Measurements from ENCODE around the gene TCF12.

Gene TCF12

GRCh38 chr15:56918046-56918938 lies at the start of gene TCF12:
Gene TCF12, plus strand, starts transcription at chr15:56918644. Its CDS starts 1,270 bp downstream, at chr15:56919914.
- peak; percentile 96 for DNase-seq (ENCODE audit: low spot score)

GRCh38 chr15:56869573-56869972 lies 48.9 kb upstream of the TCF12 start:
- DNase-seq (ENCODE audit: low spot score) = no peak

GRCh38 chr15:56871185-56871584 lies 47.3 kb upstream of the TCF12 start:
- DNase-seq (ENCODE audit: low spot score) = peak; percentile 31

GRCh38 chr15:56871867-56872266 lies 46.6 kb upstream of the TCF12 start:
- DNase-seq (ENCODE audit: low spot score) = no peak

- no peak for DNase-seq (ENCODE audit: low spot score)
Observed at GRCh38 chr15:56877255-56877970, 41.0 kb upstream of the TCF12 start.

- DNase-seq (ENCODE audit: low spot score) = no peak
Observed at GRCh38 chr15:56879502-56879901, 38.9 kb upstream of the TCF12 start.

GRCh38 chr15:56883088-56883487 lies 35.4 kb upstream of the TCF12 start:
- DNase-seq (ENCODE audit: low spot score) = no peak

GRCh38 chr15:56886363-56886931 lies 32.0 kb upstream of the TCF12 start:
- no peak for DNase-seq (ENCODE audit: low spot score)

- peak; percentile 97 for DNase-seq (ENCODE audit: low spot score)
Observed at GRCh38 chr15:56886932-56887781, 31.3 kb upstream of the TCF12 start.

GRCh38 chr15:56887782-56888438 lies 30.5 kb upstream of the TCF12 start:
- DNase-seq (ENCODE audit: low spot score) = no peak

- no peak for DNase-seq (ENCODE audit: low spot score)
Observed at GRCh38 chr15:56890038-56890437, 28.4 kb upstream of the TCF12 start.

GRCh38 chr15:56891852-56892440 lies 26.5 kb upstream of the TCF12 start:
- no peak for DNase-seq (ENCODE audit: low spot score)

- DNase-seq (ENCODE audit: low spot score) = no peak
Observed at GRCh38 chr15:56892659-56893363, 25.6 kb upstream of the TCF12 start.

GRCh38 chr15:56893364-56893678 lies 25.1 kb upstream of the TCF12 start:
- DNase-seq (ENCODE audit: low spot score) = no peak

GRCh38 chr15:56894601-56895000 lies 23.8 kb upstream of the TCF12 start:
- no peak for DNase-seq (ENCODE audit: low spot score)

- DNase-seq (ENCODE audit: low spot score) = no peak
Observed at GRCh38 chr15:56901931-56902330, 16.5 kb upstream of the TCF12 start.

- no peak for DNase-seq (ENCODE audit: low spot score)
Observed at GRCh38 chr15:56906766-56907165, 11.7 kb upstream of the TCF12 start.

GRCh38 chr15:56910801-56911200 lies 7.6 kb upstream of the TCF12 start:
- no peak for DNase-seq (ENCODE audit: low spot score)

GRCh38 chr15:56913241-56913640 lies 5.2 kb upstream of the TCF12 start:
- DNase-seq (ENCODE audit: low spot score) = no peak

- peak; percentile 47 for DNase-seq (ENCODE audit: low spot score)
Observed at GRCh38 chr15:56913670-56914069, 4.8 kb upstream of the TCF12 start.

GRCh38 chr15:56915888-56916287 lies 2.6 kb upstream of the TCF12 start:
- no peak for DNase-seq (ENCODE audit: low spot score)
